Testis (tissue), 2 donors: ENCODE data around the gene GPD1L.

ENCODE experiments used
- CTCF ChIP-seq, 3 experiments: fragments of 450-650 bp in 2 of 3; fragments of 200-600 bp in 1 of 3; sonication (generic) in 1 of 3; IDR thresholded peaks; one replicate each; pipeline ENCODE4 v1.5.1; 2016 to 2019; ENCODE audit warnings: antibody characterized with exemption in 3 of 3, mild to moderate bottlenecking in 2 of 3, moderate library complexity in 1 of 3
- POLR2A ChIP-seq: fragments of 450-650 bp; IDR thresholded peaks from one replicate; pipeline ENCODE4 v1.6.1; 2017; ENCODE audit warnings: antibody characterized with exemption, mild to moderate bottlenecking, moderate library complexity

DNA sequence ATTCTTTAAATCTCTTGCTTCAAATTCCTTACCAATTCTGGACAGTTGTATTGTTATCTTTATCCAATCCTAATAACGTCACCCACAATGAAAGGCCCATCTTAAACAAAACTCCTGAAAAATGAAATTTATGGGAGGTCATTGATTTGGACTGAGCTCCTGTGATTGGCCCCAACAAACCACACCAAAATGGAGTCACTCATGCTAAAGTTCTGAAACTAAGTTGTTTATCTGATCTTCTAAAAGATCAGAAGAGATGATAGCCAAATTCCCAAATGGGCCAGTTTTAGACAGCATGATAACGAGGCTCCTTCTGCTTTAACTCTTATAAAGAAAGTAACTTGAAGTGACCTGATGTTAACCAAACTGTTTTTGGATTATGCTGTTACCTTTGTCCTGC, 39.7 kb upstream of the GPD1L start:
- TF ChIP-seq CTCF (IDR thresholded peaks at IDR 0.05) (no peak), POLR2A (no peak)
